ENCODE results near the gene NARF.

DNA sequence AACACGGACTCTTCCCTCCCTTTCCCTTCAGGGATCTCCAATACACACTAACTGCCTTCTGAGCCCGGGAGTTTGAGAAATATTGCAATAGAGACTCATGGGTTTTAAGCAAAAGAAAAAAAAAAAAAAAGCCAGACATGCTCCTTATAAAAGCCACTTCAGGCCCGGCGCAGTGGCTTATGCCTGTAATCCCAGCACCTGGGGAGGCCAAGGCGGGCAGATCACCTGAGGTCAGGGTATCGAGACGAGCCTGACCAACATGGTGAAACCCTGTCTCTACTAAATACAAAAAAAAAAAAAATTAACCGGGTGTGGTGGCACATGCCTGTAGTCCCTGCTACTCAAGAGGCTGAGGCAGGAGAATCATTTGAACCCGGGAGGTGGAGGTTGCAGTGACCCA, 42.8 kb upstream of the NARF start:
- TF ChIP-seq, protein P1, sequence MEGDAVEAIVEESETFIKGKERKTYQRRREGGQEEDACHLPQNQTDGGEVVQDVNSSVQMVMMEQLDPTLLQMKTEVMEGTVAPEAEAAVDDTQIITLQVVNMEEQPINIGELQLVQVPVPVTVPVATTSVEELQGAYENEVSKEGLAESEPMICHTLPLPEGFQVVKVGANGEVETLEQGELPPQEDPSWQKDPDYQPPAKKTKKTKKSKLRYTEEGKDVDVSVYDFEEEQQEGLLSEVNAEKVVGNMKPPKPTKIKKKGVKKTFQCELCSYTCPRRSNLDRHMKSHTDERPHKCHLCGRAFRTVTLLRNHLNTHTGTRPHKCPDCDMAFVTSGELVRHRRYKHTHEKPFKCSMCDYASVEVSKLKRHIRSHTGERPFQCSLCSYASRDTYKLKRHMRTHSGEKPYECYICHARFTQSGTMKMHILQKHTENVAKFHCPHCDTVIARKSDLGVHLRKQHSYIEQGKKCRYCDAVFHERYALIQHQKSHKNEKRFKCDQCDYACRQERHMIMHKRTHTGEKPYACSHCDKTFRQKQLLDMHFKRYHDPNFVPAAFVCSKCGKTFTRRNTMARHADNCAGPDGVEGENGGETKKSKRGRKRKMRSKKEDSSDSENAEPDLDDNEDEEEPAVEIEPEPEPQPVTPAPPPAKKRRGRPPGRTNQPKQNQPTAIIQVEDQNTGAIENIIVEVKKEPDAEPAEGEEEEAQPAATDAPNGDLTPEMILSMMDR (IDR thresholded peaks at IDR 0.05; ENCODE audit: low read depth, low read length, poor library complexity, severe bottlenecking): no peak
- TF ChIP-seq EZH2phosphoT487 (IDR thresholded peaks at IDR 0.05; ENCODE audit: borderline replicate concordance, low read length): no peak

Data from DOHH2 (cell line).